Panc1 (cell line): ENCODE data around the gene STS. TPM values are rescaled to one million over a fixed set of nuclear protein-coding genes. Genes with fewer than 3 reads are reported as not detected.

Experiments used
- ATAC-seq: fragments of 200-7000 bp; cut with Tn5 transposase; 2 replicates; pipeline ENCODE4 v1.9.1; 2020; ENCODE audit warnings: mild to moderate bottlenecking, moderate library complexity
- BruUV-seq: library from RNA; stranded (reverse); fragments of 400-500 nt; replicated peaks from 2 replicates; lab custom pipeline; 2021; lab: Mats Ljungman, UMichigan
- CTCF ChIA-PET: fragments of 300-600 bp; sonication (Branson Sonifier 250); formaldehyde crosslinking; loops from one replicate; lab custom pipeline; 2022; ENCODE audit warnings: antibody characterized with exemption; lab: Charles Lee
- POLR2A ChIA-PET: fragments of 300-600 bp; sonication (Branson Sonifier 250); formaldehyde crosslinking; loops from one replicate; lab custom pipeline; 2022; ENCODE audit warnings: antibody characterized with exemption; lab: Charles Lee
- DNase-seq: peaks from one replicate; pipeline ENCODE4 v3.0.0-alpha.2; 2010; ENCODE audit warnings: low read depth, low spot score
- H3K27ac ChIP-seq: 2 replicates; pipeline ENCODE4 v1.5.1; 2011; ENCODE audit warnings: mild to moderate bottlenecking, low read length, inconsistent platforms
- H3K27me3 ChIP-seq: fragments of 200-500 bp; sonication (Bioruptor generic); 2 replicates; pipeline ENCODE4 v1.6.0; 2014; ENCODE audit warnings: low read length, inconsistent platforms; ENCODE audit not compliant: control insufficient read depth, insufficient read depth
- H3K36me3 ChIP-seq: fragments of 200-500 bp; sonication (Bioruptor generic); 2 replicates; pipeline ENCODE4 v1.5.1; 2014; ENCODE audit warnings: inconsistent platforms, mild to moderate bottlenecking, low read length, moderate library complexity; ENCODE audit not compliant: control insufficient read depth, insufficient read depth
- H3K4me1 ChIP-seq: 2 replicates; pipeline ENCODE4 v1.5.1; 2011; ENCODE audit warnings: inconsistent platforms, mild to moderate bottlenecking, low read length, moderate library complexity; ENCODE audit not compliant: control insufficient read depth, insufficient read depth
- H3K4me3 ChIP-seq, 2 experiments: 2 replicates each; pipeline ENCODE4 v1.5.1; 2011 to 2012; ENCODE audit warnings: low read depth in 2 of 2, low read length in 2 of 2, mild to moderate bottlenecking in 2 of 2, inconsistent platforms in 1 of 2, moderate library complexity in 1 of 2
- H3K9me3 ChIP-seq: fragments of 200-500 bp; sonication (Bioruptor generic); 2 replicates; pipeline ENCODE4 v1.5.1; 2014; ENCODE audit warnings: low read depth, mild to moderate bottlenecking, inconsistent platforms, low read length, moderate library complexity; ENCODE audit not compliant: control insufficient read depth, insufficient read depth
- POLR2AphosphoS5 ChIP-seq: IDR thresholded peaks from 2 replicates; pipeline ENCODE4 v1.6.1; 2012; ENCODE audit warnings: mild to moderate bottlenecking, low read depth, low read length, moderate library complexity
- REST ChIP-seq, 2 experiments: IDR thresholded peaks; 2 replicates each; pipeline ENCODE4 v1.6.1; 2011 to 2012; ENCODE audit warnings: low read depth in 2 of 2, control low read depth in 1 of 2, low read length in 1 of 2, mild to moderate bottlenecking in 1 of 2, moderate library complexity in 1 of 2; ENCODE audit not compliant: insufficient read depth in 1 of 2
- SIN3A ChIP-seq: IDR thresholded peaks from 2 replicates; pipeline ENCODE4 v1.6.1; 2012; ENCODE audit warnings: low read depth, mild to moderate bottlenecking, low read length, moderate library complexity, borderline replicate concordance; ENCODE audit not compliant: insufficient read depth
- TCF7L2 ChIP-seq: IDR thresholded peaks from 2 replicates; pipeline ENCODE4 v1.6.1; 2011; ENCODE audit warnings: mild to moderate bottlenecking, low read depth, low read length, inconsistent platforms
- in situ Hi-C: cut with HindIII; loops from 2 replicates; pipeline ENCODE4 v1.10.0; 2016; ENCODE audit warnings: low sequenced_read_pairs, low pct_unique_long_range_greater_than_20kb
- intact Hi-C: fragments of 100-400 bp; cut with micrococcal nuclease; formaldehyde crosslinking; loops from one replicate; pipeline ENCODE4 v1.10.0; 2022; ENCODE audit not compliant: unreplicated experiment
- total RNA-seq: library from RNA; stranded (reverse); gene quantifications from one replicate; pipeline ENCODE4 v1.2.1, GENCODE V29; 2021; ENCODE audit not compliant: unreplicated experiment
- TF ChIP-seq, protein P1 (sequence below): fragments of 450-650 bp; IDR thresholded peaks from 2 replicates; pipeline ENCODE4 v1.5.1; 2017; ENCODE audit warnings: mild to moderate bottlenecking

Gene STS
- total RNA-seq, 1 experiment from 2014 or later = 2.0 TPM

DNA sequence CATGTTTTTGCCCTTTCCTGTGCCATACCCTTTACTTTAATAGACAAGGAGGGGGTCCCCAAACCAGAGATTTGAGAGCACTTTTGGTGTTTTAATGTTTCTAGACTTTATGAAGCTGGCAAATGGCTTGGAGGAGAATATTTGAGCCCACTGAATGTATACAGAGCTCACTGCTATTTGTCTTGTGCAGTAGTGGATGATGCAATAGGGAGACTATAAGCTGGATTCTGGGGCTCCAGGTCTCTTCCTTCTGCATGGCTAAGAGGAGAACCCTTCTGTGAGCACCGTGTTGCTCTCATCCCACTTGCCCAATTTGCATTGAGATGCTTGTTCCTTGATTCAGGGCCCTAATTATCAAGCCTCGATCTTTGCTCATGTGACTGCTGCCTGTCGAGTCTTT is 9.4 kb downstream of the STS start:
- DNase-seq = no peak
- no peak for ATAC-seq
- intact Hi-C loops (no loop called here), in situ Hi-C loops (no loop called here)
- BruUV-seq = no TSS peak
- no peak overlapping the region for H3K27ac ChIP-seq
- no peaks in the 10 kb centered on the region for H3K9me3 ChIP-seq
- ChIA-PET CTCF (no interaction called here), POLR2A (no interaction called here)
- no peaks in the 10 kb centered on the region for H3K27me3 ChIP-seq
- TF ChIP-seq POLR2AphosphoS5 = no peak
- TF ChIP-seq REST (IDR thresholded peaks at IDR 0.05; ENCODE audit: insufficient read depth in 1 of 2, low read depth in 2 of 2, low read length in 1 of 2) = no peak
- TF ChIP-seq, protein P1, sequence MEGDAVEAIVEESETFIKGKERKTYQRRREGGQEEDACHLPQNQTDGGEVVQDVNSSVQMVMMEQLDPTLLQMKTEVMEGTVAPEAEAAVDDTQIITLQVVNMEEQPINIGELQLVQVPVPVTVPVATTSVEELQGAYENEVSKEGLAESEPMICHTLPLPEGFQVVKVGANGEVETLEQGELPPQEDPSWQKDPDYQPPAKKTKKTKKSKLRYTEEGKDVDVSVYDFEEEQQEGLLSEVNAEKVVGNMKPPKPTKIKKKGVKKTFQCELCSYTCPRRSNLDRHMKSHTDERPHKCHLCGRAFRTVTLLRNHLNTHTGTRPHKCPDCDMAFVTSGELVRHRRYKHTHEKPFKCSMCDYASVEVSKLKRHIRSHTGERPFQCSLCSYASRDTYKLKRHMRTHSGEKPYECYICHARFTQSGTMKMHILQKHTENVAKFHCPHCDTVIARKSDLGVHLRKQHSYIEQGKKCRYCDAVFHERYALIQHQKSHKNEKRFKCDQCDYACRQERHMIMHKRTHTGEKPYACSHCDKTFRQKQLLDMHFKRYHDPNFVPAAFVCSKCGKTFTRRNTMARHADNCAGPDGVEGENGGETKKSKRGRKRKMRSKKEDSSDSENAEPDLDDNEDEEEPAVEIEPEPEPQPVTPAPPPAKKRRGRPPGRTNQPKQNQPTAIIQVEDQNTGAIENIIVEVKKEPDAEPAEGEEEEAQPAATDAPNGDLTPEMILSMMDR = no peak
- no peak for TF ChIP-seq TCF7L2
- TF ChIP-seq SIN3A = no peak
- no peaks in the 10 kb centered on the region for H3K4me1 ChIP-seq
- H3K36me3 ChIP-seq = no peaks in the 10 kb centered on the region
- no peak overlapping the region for H3K4me3 ChIP-seq

- no peaks in the 10 kb centered on the region for H3K36me3 ChIP-seq
- H3K4me3 ChIP-seq = no peak overlapping the region
- H3K4me1 ChIP-seq = no peaks in the 10 kb centered on the region
- ChIA-PET CTCF (no interaction called here), POLR2A (no interaction called here)
- in situ Hi-C loops (no loop called here), intact Hi-C loops (no loop called here)
- TF ChIP-seq SIN3A = no peak
- TF ChIP-seq, protein P1 = no peak
- TF ChIP-seq TCF7L2 = no peak
- no peak for TF ChIP-seq POLR2AphosphoS5
- TF ChIP-seq REST (IDR thresholded peaks at IDR 0.05; ENCODE audit: insufficient read depth in 1 of 2, low read depth in 2 of 2, low read length in 1 of 2) = no peak
- ATAC-seq (no peak), DNase-seq (no peak)
- no TSS peak for BruUV-seq
- H3K27me3 ChIP-seq = no peaks in the 10 kb centered on the region
- no peak overlapping the region for H3K27ac ChIP-seq
- H3K9me3 ChIP-seq = no peaks in the 10 kb centered on the region
Measured at GRCh38 chrX:7158468-7158990, 11.0 kb downstream of the STS start.
